Measurements from ENCODE around the gene PSME4.
A peak's percentile ranks its signal among the peaks of the same experiment; 100 is the strongest.
"Not testable (repeated sequence)": the region's sequence is repeated elsewhere in the genome, so short reads cannot be mapped to it uniquely, and the experiment has no call there.

PSME4 gene

GRCh38 chr2:53827398-53828175 is 143.2 kb downstream of the PSME4 start:
- no peak for DNase-seq

GRCh38 chr2:53826587-53827397 is 144.0 kb downstream of the PSME4 start:
- DNase-seq = peak; percentile 13

GRCh38 chr2:53826030-53826410 is 144.8 kb downstream of the PSME4 start:
- DNase-seq = no peak

- DNase-seq = not testable (repeated sequence)
These were observed 147.2 kb downstream of the PSME4 start for GRCh38 chr2:53823639-53824038.

GRCh38 chr2:53821810-53822209 is 149.0 kb downstream of the PSME4 start:
- DNase-seq = no peak

- DNase-seq = no peak
These were observed 150.1 kb downstream of the PSME4 start for GRCh38 chr2:53820711-53821110.

- no peak for DNase-seq
These were observed 150.7 kb downstream of the PSME4 start for GRCh38 chr2:53820048-53820447.

GRCh38 chr2:53819634-53820033 is 151.2 kb downstream of the PSME4 start:
- DNase-seq = no peak

GRCh38 chr2:53818854-53819435 is 151.8 kb downstream of the PSME4 start:
- DNase-seq = no peak

Data from retina (tissue), 1 donor.